Measurements from ENCODE around the gene TMEM178A. TPM values are rescaled to one million over a fixed set of nuclear protein-coding genes. Genes with fewer than 3 reads are reported as not detected.

TMEM178A gene
- total RNA-seq, 2 experiments from 2014 or later = 0.22 to 0.53 TPM

DNA sequence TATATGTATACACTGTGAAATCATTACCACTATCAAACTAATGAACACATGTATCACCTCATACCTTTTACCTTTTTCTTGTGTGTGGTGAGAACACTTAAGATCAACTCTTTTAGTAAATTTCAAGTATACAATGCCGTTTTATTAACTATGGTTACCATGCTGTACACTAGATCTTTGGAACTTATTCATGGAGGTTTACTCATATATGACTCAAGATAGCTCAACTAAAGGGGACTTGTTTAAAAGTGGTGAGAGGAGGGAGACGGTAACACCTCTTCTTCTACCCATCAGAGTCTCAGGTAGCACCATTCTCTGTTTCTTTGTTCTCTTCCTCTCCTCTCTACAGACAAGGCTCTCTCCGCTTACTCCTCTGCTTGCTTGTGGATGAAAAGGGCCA is 36.1 kb upstream of the TMEM178A start:
- no peaks in the 10 kb centered on the region for H3K4me1 Mint-ChIP-seq (ENCODE audit: low read depth)
- ChIA-PET POLR2A (no interaction called here), CTCF (no interaction called here)
- no peak overlapping the region for H3K4me3 ChIP-seq (ENCODE audit: low read length)
- DNase-seq = no peak
- H3K27ac Mint-ChIP-seq = no peak overlapping the region
- no peak for ATAC-seq (ENCODE audit: poor library complexity)
- peaks cover 10% of the 10 kb centered on the region for H3K27me3 Mint-ChIP-seq
- no peaks in the 10 kb centered on the region for H3K36me3 ChIP-seq (ENCODE audit: insufficient read depth, low read length)
- H3K4me3 Mint-ChIP-seq = no peak overlapping the region
- no peaks in the 10 kb centered on the region for H3K9me3 Mint-ChIP-seq
- H3K27me3 ChIP-seq (ENCODE audit: control insufficient read depth in 1 of 2, insufficient read depth in 2 of 2, low read length in 2 of 2) = no peaks in the 10 kb centered on the region
- intact Hi-C loops (cut with DNase I, micrococcal nuclease) = no loop called here
- no peaks in the 10 kb centered on the region for H3K9me3 ChIP-seq (ENCODE audit: control insufficient read depth in 1 of 2, insufficient read depth in 1 of 2, low read length in 2 of 2)
- no peaks in the 10 kb centered on the region for H3K4me1 ChIP-seq (ENCODE audit: insufficient read depth, low read length)
- H3K36me3 Mint-ChIP-seq (ENCODE audit: low read depth) = no peaks in the 10 kb centered on the region
- TF ChIP-seq, protein P1, sequence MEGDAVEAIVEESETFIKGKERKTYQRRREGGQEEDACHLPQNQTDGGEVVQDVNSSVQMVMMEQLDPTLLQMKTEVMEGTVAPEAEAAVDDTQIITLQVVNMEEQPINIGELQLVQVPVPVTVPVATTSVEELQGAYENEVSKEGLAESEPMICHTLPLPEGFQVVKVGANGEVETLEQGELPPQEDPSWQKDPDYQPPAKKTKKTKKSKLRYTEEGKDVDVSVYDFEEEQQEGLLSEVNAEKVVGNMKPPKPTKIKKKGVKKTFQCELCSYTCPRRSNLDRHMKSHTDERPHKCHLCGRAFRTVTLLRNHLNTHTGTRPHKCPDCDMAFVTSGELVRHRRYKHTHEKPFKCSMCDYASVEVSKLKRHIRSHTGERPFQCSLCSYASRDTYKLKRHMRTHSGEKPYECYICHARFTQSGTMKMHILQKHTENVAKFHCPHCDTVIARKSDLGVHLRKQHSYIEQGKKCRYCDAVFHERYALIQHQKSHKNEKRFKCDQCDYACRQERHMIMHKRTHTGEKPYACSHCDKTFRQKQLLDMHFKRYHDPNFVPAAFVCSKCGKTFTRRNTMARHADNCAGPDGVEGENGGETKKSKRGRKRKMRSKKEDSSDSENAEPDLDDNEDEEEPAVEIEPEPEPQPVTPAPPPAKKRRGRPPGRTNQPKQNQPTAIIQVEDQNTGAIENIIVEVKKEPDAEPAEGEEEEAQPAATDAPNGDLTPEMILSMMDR (IDR thresholded peaks at IDR 0.05) = no peak
- H3K27ac ChIP-seq (ENCODE audit: low read depth in 1 of 2, low read length in 2 of 2) = no peak overlapping the region

DNA sequence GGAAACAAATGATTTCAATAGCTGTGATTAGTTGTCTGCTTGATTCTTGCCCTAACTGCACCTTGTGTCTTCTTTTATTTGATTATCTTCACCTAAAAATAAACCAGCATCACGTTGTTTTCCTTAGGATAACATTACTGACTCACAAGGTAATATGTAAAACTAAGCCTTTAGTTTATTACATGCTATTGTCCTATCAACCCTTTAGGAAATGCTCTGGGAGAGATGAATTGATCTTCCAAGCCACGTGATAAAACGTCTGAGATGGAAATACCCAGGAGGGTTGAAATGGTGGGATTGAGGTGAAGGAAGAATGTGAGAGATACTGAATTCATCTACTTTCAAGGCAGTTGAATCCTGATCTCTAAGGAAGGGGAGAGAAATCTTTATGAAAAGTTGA is 34.5 kb upstream of the TMEM178A start:
- H3K4me1 Mint-ChIP-seq (ENCODE audit: low read depth) = no peaks in the 10 kb centered on the region
- Histone ChIP-seq H3K4me3 (ENCODE audit: low read length) (no peak overlapping the region), H3K36me3 (ENCODE audit: insufficient read depth, low read length) (no peaks in the 10 kb centered on the region), H3K27ac (ENCODE audit: low read depth in 1 of 2, low read length in 2 of 2) (no peak overlapping the region), H3K4me1 (ENCODE audit: insufficient read depth, low read length) (no peaks in the 10 kb centered on the region), H3K27me3 (ENCODE audit: control insufficient read depth in 1 of 2, insufficient read depth in 2 of 2, low read length in 2 of 2) (peaks cover 0 to 5% of the 10 kb centered on the region in 2 experiments), H3K9me3 (ENCODE audit: control insufficient read depth in 1 of 2, insufficient read depth in 1 of 2, low read length in 2 of 2) (no peaks in the 10 kb centered on the region)
- ChIA-PET POLR2A (no interaction called here), CTCF (no interaction called here)
- no peaks in the 10 kb centered on the region for H3K36me3 Mint-ChIP-seq (ENCODE audit: low read depth)
- no peaks in the 10 kb centered on the region for H3K9me3 Mint-ChIP-seq
- ATAC-seq (ENCODE audit: poor library complexity) = no peak
- intact Hi-C loops (cut with DNase I, micrococcal nuclease) = no loop called here
- peaks cover 5% of the 10 kb centered on the region for H3K27me3 Mint-ChIP-seq
- H3K27ac Mint-ChIP-seq = no peak overlapping the region
- no peak for DNase-seq
- TF ChIP-seq, protein P1 (IDR thresholded peaks at IDR 0.05) = no peak
- H3K4me3 Mint-ChIP-seq = no peak overlapping the region

DNA sequence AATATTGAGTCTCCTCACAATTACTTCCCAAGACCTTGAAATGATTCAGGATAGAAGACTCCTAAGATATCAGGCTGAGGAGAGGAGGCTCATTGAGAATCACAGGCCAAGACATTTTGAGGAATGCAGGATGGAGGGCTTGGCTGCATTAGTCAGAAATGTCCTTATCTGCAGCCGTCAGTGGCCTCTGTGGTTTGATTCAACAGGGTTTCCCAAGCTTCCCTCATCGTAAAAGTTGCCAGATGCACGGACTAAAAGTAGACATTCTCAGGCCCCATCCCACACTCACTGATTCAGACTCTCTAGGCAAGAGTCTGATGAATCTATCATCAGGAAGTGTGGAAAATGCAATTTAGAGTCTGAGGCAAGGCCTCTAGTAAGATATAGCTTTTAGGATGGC is 34.0 kb upstream of the TMEM178A start:
- Mint-ChIP-seq H3K4me3 (no peak overlapping the region), H3K36me3 (ENCODE audit: low read depth) (no peaks in the 10 kb centered on the region), H3K27ac (no peak overlapping the region), H3K4me1 (ENCODE audit: low read depth) (no peaks in the 10 kb centered on the region), H3K9me3 (no peaks in the 10 kb centered on the region), H3K27me3 (peaks cover 5% of the 10 kb centered on the region)
- Histone ChIP-seq H3K9me3 (ENCODE audit: control insufficient read depth in 1 of 2, insufficient read depth in 1 of 2, low read length in 2 of 2) (no peaks in the 10 kb centered on the region), H3K4me3 (ENCODE audit: low read length) (no peak overlapping the region), H3K27ac (ENCODE audit: low read depth in 1 of 2, low read length in 2 of 2) (no peak overlapping the region), H3K27me3 (ENCODE audit: control insufficient read depth in 1 of 2, insufficient read depth in 2 of 2, low read length in 2 of 2) (peaks cover 0 to 5% of the 10 kb centered on the region in 2 experiments), H3K36me3 (ENCODE audit: insufficient read depth, low read length) (no peaks in the 10 kb centered on the region), H3K4me1 (ENCODE audit: insufficient read depth, low read length) (no peaks in the 10 kb centered on the region)
- TF ChIP-seq, protein P1 (IDR thresholded peaks at IDR 0.05) = no peak
- intact Hi-C loops (cut with DNase I, micrococcal nuclease) = no loop called here
- POLR2A ChIA-PET = no interaction called here
- ATAC-seq (ENCODE audit: poor library complexity) (no peak), DNase-seq (no peak)
- CTCF ChIA-PET = no interaction called here

All from CD4-positive, alpha-beta T cell (primary cell).